ENCODE measurements around the gene MICU2.

DNA sequence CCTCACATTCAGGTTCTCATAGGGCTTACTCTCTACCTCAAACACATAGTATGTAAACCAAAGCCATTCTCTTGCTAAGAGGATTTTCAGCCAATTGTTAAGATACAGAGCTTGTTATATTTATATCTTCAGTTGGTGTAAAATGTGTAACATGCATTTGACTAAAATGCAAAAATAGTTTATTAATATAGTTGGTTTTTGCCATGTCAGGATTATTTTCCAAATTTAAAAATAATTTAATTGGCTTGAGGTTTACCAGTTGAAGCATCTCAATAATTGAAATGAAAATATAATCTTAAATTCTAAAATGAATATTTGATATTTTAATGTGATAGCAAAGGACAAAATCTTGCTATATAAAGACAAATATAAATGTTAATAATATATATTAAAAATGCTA is 7.2 kb downstream of the MICU2 start:
- no peak for TF ChIP-seq POLR2A (IDR thresholded peaks at IDR 0.05)
- TF ChIP-seq, protein P1, sequence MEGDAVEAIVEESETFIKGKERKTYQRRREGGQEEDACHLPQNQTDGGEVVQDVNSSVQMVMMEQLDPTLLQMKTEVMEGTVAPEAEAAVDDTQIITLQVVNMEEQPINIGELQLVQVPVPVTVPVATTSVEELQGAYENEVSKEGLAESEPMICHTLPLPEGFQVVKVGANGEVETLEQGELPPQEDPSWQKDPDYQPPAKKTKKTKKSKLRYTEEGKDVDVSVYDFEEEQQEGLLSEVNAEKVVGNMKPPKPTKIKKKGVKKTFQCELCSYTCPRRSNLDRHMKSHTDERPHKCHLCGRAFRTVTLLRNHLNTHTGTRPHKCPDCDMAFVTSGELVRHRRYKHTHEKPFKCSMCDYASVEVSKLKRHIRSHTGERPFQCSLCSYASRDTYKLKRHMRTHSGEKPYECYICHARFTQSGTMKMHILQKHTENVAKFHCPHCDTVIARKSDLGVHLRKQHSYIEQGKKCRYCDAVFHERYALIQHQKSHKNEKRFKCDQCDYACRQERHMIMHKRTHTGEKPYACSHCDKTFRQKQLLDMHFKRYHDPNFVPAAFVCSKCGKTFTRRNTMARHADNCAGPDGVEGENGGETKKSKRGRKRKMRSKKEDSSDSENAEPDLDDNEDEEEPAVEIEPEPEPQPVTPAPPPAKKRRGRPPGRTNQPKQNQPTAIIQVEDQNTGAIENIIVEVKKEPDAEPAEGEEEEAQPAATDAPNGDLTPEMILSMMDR (IDR thresholded peaks at IDR 0.05) = no peak
